HepG2 (cell line): Measurements from ENCODE around the gene TLCD1. TPM values are rescaled to one million over a fixed set of nuclear protein-coding genes. Genes with fewer than 3 reads are reported as not detected.

Experiments
- DZIP1 ChIP-seq: sonication (generic); formaldehyde crosslinking; IDR thresholded peaks from 2 replicates; pipeline ENCODE4 v1.5.0; 2020; ENCODE audit warnings: mild to moderate bottlenecking, missing genetic modification reagents
- ESRRA ChIP-seq: sonication (generic); formaldehyde crosslinking; IDR thresholded peaks from 2 replicates; pipeline ENCODE4 v1.5.1; 2020; ENCODE audit warnings: mild to moderate bottlenecking, low read depth, missing genetic modification reagents
- HNF4G ChIP-seq, 2 experiments: sonication (generic) in 1 of 2; formaldehyde crosslinking in 1 of 2; IDR thresholded peaks; 2 replicates each; pipeline versions ENCODE4 v1.4.0 to v1.6.1; 2011 to 2020; ENCODE audit warnings: borderline replicate concordance in 2 of 2, low read depth in 2 of 2, mild to moderate bottlenecking in 2 of 2, low read length in 1 of 2, missing genetic modification reagents in 1 of 2, moderate library complexity in 1 of 2
- HOXA5 ChIP-seq: sonication (generic); formaldehyde crosslinking; IDR thresholded peaks from 2 replicates; pipeline ENCODE4 v1.4.0; 2020; ENCODE audit warnings: missing genetic modification reagents
- MED8 ChIP-seq: sonication (generic); formaldehyde crosslinking; IDR thresholded peaks from 2 replicates; pipeline ENCODE4 v1.8.1; 2023; ENCODE audit warnings: mild to moderate bottlenecking, missing genetic modification reagents; ENCODE audit not compliant: insufficient replicate concordance
- MXD1 ChIP-seq: sonication (generic); formaldehyde crosslinking; IDR thresholded peaks from 2 replicates; pipeline ENCODE4 v1.4.0; 2020; ENCODE audit warnings: mild to moderate bottlenecking, missing genetic modification reagents
- RXRA ChIP-seq: sonication (generic); formaldehyde crosslinking; IDR thresholded peaks from 2 replicates; pipeline ENCODE4 v1.5.1; 2020; ENCODE audit warnings: missing genetic modification reagents
- SALL1 ChIP-seq: sonication (generic); formaldehyde crosslinking; IDR thresholded peaks from 2 replicates; pipeline ENCODE4 v1.8.0; 2022; ENCODE audit warnings: mild to moderate bottlenecking, missing genetic modification reagents
- SOX13 ChIP-seq, 3 experiments: fragments of 450-650 bp in 1 of 3; sonication (generic) in 1 of 3; formaldehyde crosslinking in 1 of 3; IDR thresholded peaks in 2 of 3; conservative IDR thresholded peaks in 1 of 3; 2 replicates each; pipeline versions ENCODE4 v1.5.0 to v1.6.1; 2016 to 2020; ENCODE audit warnings: antibody characterized with exemption in 1 of 3, mild to moderate bottlenecking in 1 of 3, missing compliant biosample characterization in 1 of 3, missing genetic modification reagents in 1 of 3, moderate library complexity in 1 of 3
- WIZ ChIP-seq: sonication (generic); formaldehyde crosslinking; IDR thresholded peaks from 2 replicates; pipeline ENCODE4 v1.5.1; 2020; ENCODE audit warnings: mild to moderate bottlenecking, missing genetic modification reagents
- XBP1 ChIP-seq: sonication (generic); formaldehyde crosslinking; IDR thresholded peaks from 2 replicates; pipeline ENCODE4 v1.5.0; 2020; ENCODE audit warnings: missing genetic modification reagents
- ZNF142 ChIP-seq: sonication (generic); formaldehyde crosslinking; IDR thresholded peaks from 2 replicates; pipeline ENCODE4 v1.4.0; 2020; ENCODE audit warnings: missing genetic modification reagents
- ZNF503 ChIP-seq: sonication (generic); formaldehyde crosslinking; IDR thresholded peaks from 2 replicates; pipeline ENCODE4 v1.4.0; 2020; ENCODE audit warnings: missing genetic modification reagents
- ZNF605 ChIP-seq: sonication (generic); formaldehyde crosslinking; IDR thresholded peaks from 2 replicates; pipeline ENCODE4 v1.8.0; 2022; ENCODE audit warnings: mild to moderate bottlenecking, missing genetic modification reagents
- ZNF619 ChIP-seq: sonication (generic); formaldehyde crosslinking; IDR thresholded peaks from 2 replicates; pipeline ENCODE4 v1.4.0; 2020; ENCODE audit warnings: mild to moderate bottlenecking, missing genetic modification reagents
- polyA plus RNA-seq, 8 experiments: library from polyadenylated mRNA; depleted of rRNA in 3 of 8; stranded (reverse) in 7 of 8; unstranded in 1 of 8; fragments of >200 nt; fragmentation: Illumina TruSeq in 4 of 8; extraction: Trizol in 4 of 8; gene quantifications; 2 replicates each; pipeline versions ENCODE4 v1.2.1 to v1.2.3, GENCODE V29; 2011 to 2016; ENCODE audit warnings: low read depth in 4 of 8, missing spikeins in 1 of 8, mixed read lengths in 1 of 8; ENCODE audit not compliant: insufficient read depth in 1 of 8
- total RNA-seq, 5 experiments: library from RNA; depleted of rRNA; stranded (reverse); fragments of >200 nt; fragmentation: Illumina TruSeq; extraction: Trizol; gene quantifications; 2 replicates each; pipeline ENCODE4 v1.2.3, GENCODE V29; 2016; ENCODE audit warnings: low read depth in 1 of 5

TLCD1 gene
- total and polyA plus RNA-seq, 2 of the 13 experiments (the other 11 are each of a cell fraction or from before 2014, with no cell fraction given) = 14.9 to 19.6 TPM

- TF ChIP-seq RXRA (CRISPR knock-in tag) (peak; percentile 53; the same call in 1 of the 2 replicates), ZNF605 (CRISPR knock-in tag) (peak; percentile 84), SALL1 (CRISPR knock-in tag) (peak; percentile 72), HNF4G (IDR thresholded peaks at IDR 0.05; ENCODE audit: borderline replicate concordance, low read depth, low read length) (peak; percentile 14; the same call in 1 of the 2 replicates), HNF4G (CRISPR knock-in tag; IDR thresholded peaks at IDR 0.05; ENCODE audit: borderline replicate concordance, low read depth) (peak; percentile 51; the same call in 1 of the 2 replicates), SOX13 (IDR thresholded peaks at IDR 0.05) (no peak), SOX13 (CRISPR knock-in tag; conservative IDR thresholded peaks at IDR 0.05 in 1 of 2, IDR thresholded peaks at IDR 0.05 in 1 of 2) (peak in 1 of 2 experiments; percentile 4; a peak in 1 of 4 replicates), WIZ (CRISPR knock-in tag) (0 out of 2 replicates have a peak, but pooled peaks have one; percentile 29), DZIP1 (0 out of 2 replicates have a peak, but pooled peaks have one; percentile 40), MXD1 (peak; percentile 51; the same call in 1 of the 2 replicates), ZNF619 (peak; percentile 61; the same call in 1 of the 2 replicates), HOXA5 (CRISPR knock-in tag) (0 out of 2 replicates have a peak, but pooled peaks have one; percentile 64), MED8 (CRISPR knock-in tag) (peak; percentile 54), ESRRA (CRISPR knock-in tag) (peak; percentile 36; the same call in 1 of the 2 replicates), XBP1 (0 out of 2 replicates have a peak, but pooled peaks have one; percentile 17), ZNF503 (peak; percentile 63; the same call in 1 of the 2 replicates), ZNF142 (peak; percentile 85)
These were observed 826 bp upstream of the TLCD1 start (continued) for GRCh38 chr17:28726627-28727491.
